GM19397 (cell line): ENCODE measurements around the gene ATM.
"Not testable (repeated sequence)": the region's sequence is repeated elsewhere in the genome, so short reads cannot be mapped to it uniquely, and the experiment has no call there.

Source experiments
- ATAC-seq: cut with Tn5 transposase; IDR thresholded peaks from one replicate; pipeline ENCODE4 v1.9.1; 2021; ENCODE audit warnings: mild to moderate bottlenecking, moderate library complexity; ENCODE audit not compliant: unreplicated experiment

The ATM gene

DNA sequence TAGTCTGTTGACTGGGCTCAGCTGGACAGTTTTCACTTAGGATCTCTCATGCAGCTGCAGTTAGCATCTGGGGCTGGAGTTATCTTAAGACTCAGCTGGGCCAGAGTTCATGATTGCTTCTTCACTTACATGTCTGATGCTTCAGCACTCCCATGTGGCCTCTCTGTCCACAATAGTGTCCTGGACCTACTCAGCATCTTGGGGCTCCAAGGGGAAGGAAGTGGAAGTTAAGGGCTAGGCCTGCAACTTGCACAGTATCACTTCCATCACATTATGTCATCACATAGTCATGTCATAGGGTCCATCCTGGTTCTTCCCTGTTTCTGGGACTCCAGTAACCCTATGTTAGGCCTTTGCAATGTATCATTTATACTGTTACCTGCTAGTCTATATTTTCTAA is 128.6 kb downstream of the ATM start:
- ATAC-seq: no peak

DNA sequence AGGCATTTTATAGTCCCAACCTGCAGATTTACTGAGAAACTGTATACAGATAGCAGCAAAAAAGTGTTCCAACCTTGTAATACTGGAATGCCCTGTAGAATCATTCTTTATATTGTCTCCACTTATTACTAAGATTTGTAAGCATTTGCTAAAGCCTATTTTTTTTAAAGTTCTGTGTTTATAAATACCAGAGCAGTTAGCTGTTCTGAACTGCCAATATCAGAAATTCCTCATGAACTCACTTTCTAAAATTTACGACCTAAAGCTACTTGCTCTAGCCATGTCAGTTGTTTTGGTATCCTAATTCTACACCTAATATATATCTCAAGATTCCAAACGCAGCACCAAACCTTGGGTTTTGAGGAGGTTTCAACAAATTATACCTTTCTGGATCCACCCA is 141.3 kb downstream of the ATM start:
- ATAC-seq: no peak

GRCh38 chr11:108368134-108368533 is 145.3 kb downstream of the ATM start:
- no peak for ATAC-seq

DNA sequence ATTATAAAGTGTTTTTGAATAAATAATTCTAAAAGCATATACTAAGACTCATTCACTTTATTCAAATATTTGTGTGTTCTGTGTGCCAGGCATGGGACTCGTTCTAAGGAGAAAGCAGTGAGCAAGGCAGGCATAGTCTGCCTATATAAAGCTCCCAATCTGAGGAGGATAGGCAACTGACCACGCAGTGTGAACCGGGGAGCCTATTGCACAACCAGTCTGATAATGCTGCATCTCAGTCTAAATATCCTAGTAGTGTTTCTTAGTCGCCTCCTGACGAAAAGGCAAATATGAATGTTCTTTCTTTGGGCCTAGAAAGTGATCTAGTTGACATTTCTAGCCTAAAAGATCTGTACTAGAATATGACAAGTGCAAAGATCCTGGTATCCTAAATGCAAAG is 146.2 kb downstream of the ATM start:
- ATAC-seq: no peak

DNA sequence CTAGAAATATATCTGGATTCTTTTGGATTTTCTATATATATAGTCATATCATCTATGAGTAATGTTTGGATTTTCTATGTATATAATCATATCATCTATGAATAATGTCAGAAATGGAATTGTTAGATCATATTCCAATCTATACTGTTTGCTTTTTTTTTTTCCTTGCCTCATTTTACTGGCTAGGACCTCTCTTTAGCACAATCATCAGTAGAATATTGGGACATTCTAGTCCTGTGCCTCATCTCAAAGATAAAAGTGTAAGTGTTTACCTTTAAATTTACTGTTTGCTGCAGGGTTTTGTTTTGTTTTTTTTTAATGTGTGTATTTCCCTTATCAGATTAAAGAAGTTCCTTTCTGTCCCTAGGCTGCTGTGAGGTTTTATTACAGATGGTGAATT is 147.4 kb downstream of the ATM start:
- ATAC-seq: no peak

- ATAC-seq: no peak
These were observed 148.1 kb downstream of the ATM start for GRCh38 chr11:108370990-108371389.

- ATAC-seq: not testable (repeated sequence)
These were observed 150.6 kb downstream of the ATM start for GRCh38 chr11:108373505-108373904.

DNA sequence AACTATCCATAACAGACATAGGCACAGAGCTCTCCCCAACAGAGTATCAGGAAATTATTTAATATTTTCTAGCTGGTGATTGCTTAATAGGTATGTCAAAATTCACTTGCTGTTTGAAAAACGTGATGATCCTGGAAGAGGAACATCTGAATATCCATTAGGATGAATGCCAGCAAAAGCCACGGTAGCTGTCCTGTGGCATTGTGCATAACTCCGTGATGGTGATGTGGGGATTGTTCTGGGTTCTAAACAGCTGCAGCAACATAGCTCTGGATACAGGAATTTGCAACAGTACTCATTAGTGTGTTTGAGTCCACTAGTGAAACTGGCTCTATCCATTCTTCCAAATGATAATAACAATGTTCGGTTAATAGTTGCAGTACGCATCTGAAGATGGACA is 165.7 kb downstream of the ATM start:
- no peak for ATAC-seq

GRCh38 chr11:108392353-108392752 is 169.5 kb downstream of the ATM start:
- ATAC-seq: no peak

GRCh38 chr11:108393046-108393445 is 170.2 kb downstream of the ATM start:
- ATAC-seq: no peak

DNA sequence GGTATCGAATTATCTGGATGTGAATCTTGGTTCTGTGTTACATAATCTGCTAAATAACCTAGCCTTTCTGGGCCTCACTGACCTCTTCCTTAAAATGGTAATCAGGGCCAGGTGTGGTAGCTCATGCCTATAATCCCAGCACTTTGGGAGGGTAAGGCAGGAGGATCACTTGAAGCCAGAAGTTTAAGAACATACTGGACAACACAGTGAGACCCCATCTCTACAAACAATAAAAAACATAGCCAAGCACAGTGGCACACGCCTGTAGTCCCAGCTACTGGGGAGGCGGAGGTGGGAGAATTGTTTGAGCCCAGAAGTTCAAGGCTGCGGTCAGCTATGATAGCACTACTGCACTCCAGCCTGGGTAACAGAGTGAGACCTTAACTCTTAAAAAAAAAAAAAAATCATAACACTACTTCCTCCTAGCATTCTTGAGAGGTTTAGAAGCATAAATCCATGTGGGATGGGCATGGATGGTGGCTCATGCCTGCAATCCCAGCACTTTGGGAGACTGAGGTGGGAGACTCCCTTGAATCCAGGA is 171.9 kb downstream of the ATM start:
- no peak for ATAC-seq

DNA sequence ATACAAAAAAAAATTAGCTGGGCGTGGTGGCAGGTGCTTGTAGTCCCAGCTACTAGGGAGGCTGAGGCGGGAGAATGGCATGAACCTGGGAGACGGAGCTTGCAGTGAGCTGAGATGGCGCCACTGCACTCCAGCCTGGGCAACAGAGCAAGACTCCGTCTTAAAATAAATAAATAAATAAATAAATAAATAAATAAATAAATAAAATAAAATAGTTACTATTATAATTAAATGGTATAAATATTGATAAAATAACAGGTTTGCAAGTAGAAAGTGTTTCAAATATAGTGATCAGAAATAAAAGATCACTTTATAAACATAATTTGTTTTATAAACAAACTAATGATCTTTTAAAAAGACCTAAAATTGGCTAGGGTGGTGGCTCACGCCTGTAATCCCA is 173.8 kb downstream of the ATM start:
- not testable (repeated sequence) for ATAC-seq

DNA sequence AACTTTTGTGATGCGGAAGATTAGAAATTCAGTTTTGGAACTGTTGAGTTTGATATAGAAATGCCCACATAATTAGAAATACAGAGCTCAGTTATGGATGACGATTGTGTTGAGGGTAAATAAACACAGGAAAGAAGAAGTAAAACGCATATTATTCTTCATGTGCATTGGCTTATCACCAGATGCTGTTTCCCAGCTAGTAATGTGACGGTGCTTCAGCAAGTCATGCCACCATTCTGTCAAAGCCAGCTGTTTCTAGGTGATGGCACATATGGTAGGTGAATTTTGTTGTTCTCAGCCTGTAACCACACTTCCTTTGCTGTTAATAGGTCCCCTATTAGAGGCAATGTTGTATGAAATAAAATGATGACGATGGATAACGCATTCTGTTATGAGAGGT is 175.6 kb downstream of the ATM start:
- no peak for ATAC-seq

DNA sequence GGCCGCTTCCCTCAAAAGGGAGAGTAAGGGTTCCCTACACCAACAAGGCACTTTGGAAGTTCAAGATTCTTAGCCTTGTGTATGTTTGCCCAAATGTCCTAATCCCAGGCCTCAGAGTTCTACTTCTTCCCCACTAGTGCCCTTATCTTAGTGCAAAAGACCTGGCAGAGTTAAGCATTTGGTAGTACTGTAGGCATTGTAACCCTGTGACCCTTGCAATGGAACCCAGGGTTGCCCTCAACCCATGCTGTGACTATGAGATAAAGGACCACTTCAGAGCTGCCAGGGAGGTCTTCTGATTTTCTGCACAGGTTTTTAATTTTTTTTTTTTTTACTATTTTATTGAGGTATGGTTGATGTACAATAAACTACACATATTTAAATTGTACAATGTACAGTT is 179.4 kb downstream of the ATM start:
- ATAC-seq: no peak

DNA sequence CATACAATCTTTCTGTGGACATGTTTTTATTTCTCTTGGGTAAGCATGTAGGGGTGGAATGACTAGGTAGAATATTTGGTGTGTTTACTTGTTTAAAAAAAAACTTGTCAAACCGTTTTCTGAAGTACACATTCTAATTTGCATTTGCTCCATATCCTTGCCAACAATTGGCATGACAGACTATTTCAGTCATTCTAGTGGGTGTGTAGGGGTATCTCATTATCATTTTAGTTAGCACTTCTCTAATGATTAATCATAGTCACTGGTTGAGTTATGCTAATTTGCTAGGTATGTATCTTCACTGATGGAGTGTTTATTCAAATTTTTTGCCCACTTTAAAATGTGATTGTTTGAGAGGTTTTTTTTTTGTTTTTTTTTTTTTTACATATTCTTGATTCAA is 180.2 kb downstream of the ATM start:
- ATAC-seq: no peak

GRCh38 chr11:108405706-108406105 is 182.8 kb downstream of the ATM start:
- no peak for ATAC-seq

DNA sequence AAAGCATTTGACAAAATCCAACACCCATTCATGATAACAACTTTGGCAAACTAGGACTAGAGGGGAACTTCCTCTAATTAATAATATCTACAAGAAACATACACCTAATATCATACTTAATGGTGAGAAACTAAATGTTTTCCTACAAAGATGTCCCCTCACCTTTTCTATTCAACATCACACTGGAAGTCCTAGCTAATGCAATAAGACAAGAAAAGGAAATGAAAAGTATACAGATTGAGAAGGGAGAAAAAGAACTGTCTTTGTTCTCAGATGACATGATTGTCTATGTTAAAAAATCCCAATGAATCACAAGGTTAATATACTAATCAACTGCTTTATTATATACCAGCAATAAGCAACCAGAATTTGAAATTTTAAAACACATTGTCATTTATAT is 192.1 kb downstream of the ATM start:
- ATAC-seq: no peak

DNA sequence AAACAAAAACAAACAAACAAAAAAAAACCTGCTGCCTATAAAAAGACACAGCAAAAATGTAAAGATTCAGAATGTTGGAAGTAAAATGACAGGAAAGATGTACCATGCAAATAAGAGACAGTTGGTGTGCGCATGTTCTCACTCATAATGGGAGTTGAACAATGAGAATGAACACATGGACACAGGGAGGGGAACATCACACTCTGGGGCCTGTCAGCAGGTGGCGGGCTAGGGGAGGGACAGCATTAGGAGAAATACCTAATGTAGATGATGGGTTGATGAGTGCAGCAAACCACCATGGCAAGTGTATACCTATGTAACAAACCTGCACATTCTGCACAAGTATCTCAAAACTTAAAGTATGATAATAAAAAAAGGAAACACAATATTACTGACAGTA is 194.7 kb downstream of the ATM start:
- ATAC-seq: not testable (repeated sequence)
